ENCODE measurements around the gene FGD4. TPM values are rescaled to one million over a fixed set of nuclear protein-coding genes. Genes with fewer than 3 reads are reported as not detected.
A peak's percentile ranks its signal among the peaks of the same experiment; 100 is the strongest.

The FGD4 gene
- total RNA-seq, 2 donors from 2014 or later: 36.3 to 54.4 TPM

GRCh38 chr12:32486158-32486557 lies 86.8 kb downstream of the FGD4 start:
- peaks cover 35% of the 10 kb centered on the region for H3K4me1 ChIP-seq
- 3 to 7% methylated on average over 2 of the region's 2 CpGs for WGBS, 2 donors
- H3K27me3 ChIP-seq: no peaks in the 10 kb centered on the region
- intact Hi-C loops (cut with DNase I): no loop called here
- no peak for ATAC-seq
- DNase-seq: no peak
- no peaks in the 10 kb centered on the region for H3K9me3 ChIP-seq
- no peak overlapping the region for H3K4me3 ChIP-seq
- TF ChIP-seq POLR2A (IDR thresholded peaks at IDR 0.05): no peak
- no peak for TF ChIP-seq CTCF (IDR thresholded peaks at IDR 0.05)
- peak overlapping the region in 2 of 4 donors; percentile 34 to 65 for H3K27ac ChIP-seq
- H3K36me3 ChIP-seq (replicated peaks in 1 of 2; ENCODE audit: insufficient read depth in 1 of 2, low read depth in 2 of 2): no peaks in the 10 kb centered on the region

GRCh38 chr12:32488132-32488531 lies 88.8 kb downstream of the FGD4 start:
- H3K36me3 ChIP-seq (replicated peaks in 1 of 2; ENCODE audit: insufficient read depth in 1 of 2, low read depth in 2 of 2): no peaks in the 10 kb centered on the region
- no peaks in the 10 kb centered on the region for H3K27me3 ChIP-seq
- DNase-seq (no peak), ATAC-seq (no peak)
- no peaks in the 10 kb centered on the region for H3K9me3 ChIP-seq
- no peak overlapping the region for H3K27ac ChIP-seq
- intact Hi-C loops (cut with DNase I): no loop called here
- H3K4me1 ChIP-seq: peaks cover 27% of the 10 kb centered on the region
- TF ChIP-seq CTCF (IDR thresholded peaks at IDR 0.05) (no peak), POLR2A (IDR thresholded peaks at IDR 0.05) (no peak)
- H3K4me3 ChIP-seq: no peak overlapping the region
- WGBS, 2 donors: 18 to 25% methylated on average over 2 of the region's 2 CpGs

GRCh38 chr12:32489070-32489469 lies 89.7 kb downstream of the FGD4 start:
- Histone ChIP-seq H3K9me3 (no peaks in the 10 kb centered on the region), H3K4me3 (no peak overlapping the region), H3K4me1 (peaks cover 27% of the 10 kb centered on the region), H3K27me3 (no peaks in the 10 kb centered on the region), H3K36me3 (replicated peaks in 1 of 2; ENCODE audit: insufficient read depth in 1 of 2, low read depth in 2 of 2) (no peaks in the 10 kb centered on the region), H3K27ac (no peak overlapping the region)
- 64 to 88% methylated on average over 2 of the region's 2 CpGs for WGBS, 2 donors
- TF ChIP-seq CTCF (IDR thresholded peaks at IDR 0.05) (no peak), POLR2A (IDR thresholded peaks at IDR 0.05) (no peak)
- DNase-seq (no peak), ATAC-seq (no peak)
- intact Hi-C loops (cut with DNase I): no loop called here

GRCh38 chr12:32490801-32491200 lies 91.4 kb downstream of the FGD4 start:
- TF ChIP-seq POLR2A (IDR thresholded peaks at IDR 0.05) (no peak), CTCF (IDR thresholded peaks at IDR 0.05) (no peak)
- no peaks in the 10 kb centered on the region for H3K27me3 ChIP-seq
- H3K36me3 ChIP-seq (replicated peaks in 1 of 2; ENCODE audit: insufficient read depth in 1 of 2, low read depth in 2 of 2): no peaks in the 10 kb centered on the region
- H3K27ac ChIP-seq: no peak overlapping the region
- H3K4me1 ChIP-seq: peaks cover 31% of the 10 kb centered on the region
- 100% methylated on average over 2 of the region's 2 CpGs for WGBS, 2 donors
- H3K4me3 ChIP-seq: no peak overlapping the region
- DNase-seq (no peak), ATAC-seq (no peak)
- intact Hi-C loops (cut with DNase I): loop anchor here (10.0 kb wide), 1 partner anchor 54 kb away; no protein-coding TSS in a partner anchor
- H3K9me3 ChIP-seq: no peaks in the 10 kb centered on the region

- no peak for TF ChIP-seq POLR2A (IDR thresholded peaks at IDR 0.05)
- TF ChIP-seq CTCF (IDR thresholded peaks at IDR 0.05): no peak
- intact Hi-C loops (cut with DNase I): loop anchor here (10.0 kb wide), 1 partner anchor 52 kb away; no protein-coding TSS in a partner anchor
- Histone ChIP-seq H3K27me3 (no peaks in the 10 kb centered on the region), H3K27ac (no peak overlapping the region), H3K4me1 (peaks cover 20% of the 10 kb centered on the region), H3K36me3 (replicated peaks in 1 of 2; ENCODE audit: insufficient read depth in 1 of 2, low read depth in 2 of 2) (no peaks in the 10 kb centered on the region), H3K9me3 (no peaks in the 10 kb centered on the region), H3K4me3 (no peak overlapping the region)
- no peak for ATAC-seq
- WGBS, 2 donors: 58 to 65% methylated on average over 4 of the region's 4 CpGs
- peak in 1 of 4 donors; percentile 19 for DNase-seq
These were observed 93.9 kb downstream of the FGD4 start for GRCh38 chr12:32493282-32493681.

All from body of pancreas (tissue), 4 donors.